GM18508 (cell line): Measurements from ENCODE around the gene SLC24A3.

Experiments
- ATAC-seq: cut with Tn5 transposase; IDR thresholded peaks from one replicate; pipeline ENCODE4 v1.9.1; 2021; ENCODE audit warnings: moderate number of reproducible peaks; ENCODE audit not compliant: insufficient read depth, unreplicated experiment

SLC24A3 gene

GRCh38 chr20:19411811-19412210 lies 199.4 kb downstream of the SLC24A3 start:
- no peak for ATAC-seq

DNA sequence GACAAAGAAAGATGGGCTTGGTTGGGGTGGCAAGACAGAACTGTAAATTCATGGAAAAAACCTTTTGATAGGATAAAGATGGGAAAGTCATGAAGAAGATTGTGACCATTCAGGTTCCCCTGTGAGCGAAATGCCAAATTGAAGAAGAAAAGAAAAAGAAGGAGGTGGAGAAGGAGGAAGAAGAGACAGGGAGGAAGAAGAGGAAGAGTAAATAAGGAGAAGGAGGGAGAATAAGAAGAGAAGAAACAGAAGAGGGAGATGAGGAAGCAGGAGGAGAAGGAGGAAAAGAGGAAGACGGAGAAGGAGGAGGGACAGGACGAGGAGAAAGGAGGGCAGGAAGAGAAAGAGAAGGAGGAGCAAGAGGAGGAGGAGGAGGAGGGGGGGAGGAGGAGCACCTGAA lies 199.8 kb downstream of the SLC24A3 start:
- no peak for ATAC-seq

DNA sequence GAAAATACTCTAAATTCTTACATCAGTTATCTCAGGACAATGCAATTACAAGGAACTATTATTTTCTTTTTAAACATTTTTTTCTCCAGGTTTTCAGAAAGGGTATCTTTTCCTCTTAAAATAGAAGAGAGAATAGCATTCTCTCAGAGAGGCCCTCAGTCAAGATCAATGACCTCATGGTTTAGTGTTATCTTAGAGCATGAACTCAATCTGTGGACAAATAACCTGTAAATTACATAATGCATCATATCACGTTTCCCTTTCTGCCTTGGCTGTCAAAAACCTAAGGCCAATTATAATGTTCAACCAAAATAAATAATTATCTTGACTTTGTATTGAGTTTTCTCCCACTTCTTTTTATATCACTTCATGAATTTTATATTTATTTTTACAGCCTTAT lies 202.2 kb downstream of the SLC24A3 start:
- ATAC-seq = no peak

DNA sequence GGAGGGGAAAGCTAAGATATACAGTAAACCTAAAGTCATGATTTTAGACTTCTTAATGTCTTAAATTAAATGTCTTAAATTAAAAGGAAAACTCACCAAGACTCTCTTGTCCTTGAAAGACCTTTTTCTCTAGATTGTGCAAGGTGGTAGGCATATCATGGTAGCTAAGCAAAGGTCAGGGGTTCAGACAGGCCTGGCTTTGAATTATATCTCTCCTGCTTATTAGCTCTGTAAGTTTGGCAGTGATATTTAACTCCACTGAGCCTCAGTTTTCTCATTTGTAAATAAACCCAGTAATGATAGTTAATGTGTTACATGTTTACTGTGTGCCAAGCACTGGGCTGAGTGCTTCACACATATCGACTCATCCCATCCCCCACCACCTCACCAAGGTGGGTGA lies 203.3 kb downstream of the SLC24A3 start:
- ATAC-seq = no peak

GRCh38 chr20:19416627-19417026 lies 204.2 kb downstream of the SLC24A3 start:
- ATAC-seq = no peak

- ATAC-seq = no peak
Measured at GRCh38 chr20:19419396-19419795, 207.0 kb downstream of the SLC24A3 start.

- ATAC-seq = no peak
Measured at GRCh38 chr20:19423097-19423899, 210.9 kb downstream of the SLC24A3 start.

- ATAC-seq = no peak
Measured at GRCh38 chr20:19423900-19424620, 211.6 kb downstream of the SLC24A3 start.

DNA sequence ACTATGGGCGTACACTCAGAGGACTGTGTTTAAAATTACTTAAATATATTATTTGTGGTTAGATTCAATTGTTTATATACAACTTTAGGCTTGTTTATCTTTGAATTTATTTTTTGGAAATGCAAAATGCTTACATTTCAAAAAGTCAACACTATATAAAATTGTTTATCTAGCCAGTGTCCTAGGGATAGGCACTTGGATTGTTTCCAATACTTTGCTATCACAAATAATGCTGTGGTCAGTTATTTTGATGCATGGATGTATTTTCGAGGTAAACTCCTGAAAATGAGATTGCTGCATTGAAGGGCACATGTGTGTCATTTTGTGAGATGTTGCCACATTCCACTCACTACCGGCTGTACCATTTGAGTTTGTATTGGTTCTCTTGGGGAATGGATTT lies 213.9 kb downstream of the SLC24A3 start:
- no peak for ATAC-seq

- ATAC-seq = no peak
Measured at GRCh38 chr20:19427480-19427879, 215.0 kb downstream of the SLC24A3 start.

DNA sequence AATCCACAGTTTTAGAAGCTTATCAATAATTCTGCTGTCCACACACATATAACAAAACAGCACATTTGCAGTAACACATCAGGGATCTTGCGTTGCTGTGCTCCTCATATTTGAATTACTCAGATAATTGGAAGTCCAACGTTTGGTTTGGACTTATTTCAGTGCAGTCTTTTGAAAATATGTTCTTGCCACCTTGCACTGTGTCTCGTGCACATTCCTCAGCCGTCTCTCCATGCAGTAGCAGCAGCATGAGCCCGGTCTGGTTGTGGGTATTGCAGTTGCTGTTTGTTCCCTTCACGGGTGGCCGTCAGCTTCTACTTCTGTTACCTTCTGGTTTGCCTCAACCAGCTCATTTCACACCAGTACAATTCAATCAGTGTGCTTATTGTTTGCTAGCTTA lies 215.5 kb downstream of the SLC24A3 start:
- no peak for ATAC-seq

DNA sequence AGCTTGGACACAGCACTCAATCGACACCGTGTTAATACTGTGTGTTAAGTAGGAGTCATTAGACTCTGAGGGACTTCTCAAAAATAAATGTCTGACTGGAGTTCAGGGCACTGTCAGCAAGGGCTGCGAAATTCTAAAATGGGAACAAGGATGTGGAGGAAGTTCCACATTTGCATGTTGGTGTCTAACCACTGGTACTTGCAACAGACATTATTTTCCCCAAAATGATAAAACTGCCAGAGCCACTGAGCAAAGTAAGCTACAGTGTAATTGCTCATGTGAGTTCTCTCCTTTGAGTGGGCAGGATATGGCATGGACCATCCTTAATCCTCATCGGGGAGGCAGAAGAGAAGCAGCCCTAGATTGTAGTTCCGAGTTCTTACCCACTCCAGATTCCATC lies 215.9 kb downstream of the SLC24A3 start:
- ATAC-seq = no peak

DNA sequence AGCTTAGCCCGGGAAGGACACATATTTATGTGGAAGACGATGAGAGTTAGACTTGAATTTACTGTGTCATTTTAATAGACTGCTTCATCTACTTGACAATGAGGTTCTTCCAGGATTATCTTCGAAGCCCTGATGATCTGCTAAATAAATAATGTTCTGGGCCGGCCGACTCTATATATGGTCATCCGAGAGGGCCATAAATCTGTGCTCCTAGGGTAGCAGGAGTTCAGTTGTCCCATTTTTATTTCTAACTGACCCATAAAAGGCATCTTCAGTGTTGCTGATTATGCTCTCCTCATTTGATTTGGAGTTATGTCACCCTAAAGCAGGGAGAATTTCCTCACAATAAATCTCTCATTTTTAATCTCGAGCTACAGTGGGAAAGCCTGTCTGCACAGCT lies 217.1 kb downstream of the SLC24A3 start:
- no peak for ATAC-seq

DNA sequence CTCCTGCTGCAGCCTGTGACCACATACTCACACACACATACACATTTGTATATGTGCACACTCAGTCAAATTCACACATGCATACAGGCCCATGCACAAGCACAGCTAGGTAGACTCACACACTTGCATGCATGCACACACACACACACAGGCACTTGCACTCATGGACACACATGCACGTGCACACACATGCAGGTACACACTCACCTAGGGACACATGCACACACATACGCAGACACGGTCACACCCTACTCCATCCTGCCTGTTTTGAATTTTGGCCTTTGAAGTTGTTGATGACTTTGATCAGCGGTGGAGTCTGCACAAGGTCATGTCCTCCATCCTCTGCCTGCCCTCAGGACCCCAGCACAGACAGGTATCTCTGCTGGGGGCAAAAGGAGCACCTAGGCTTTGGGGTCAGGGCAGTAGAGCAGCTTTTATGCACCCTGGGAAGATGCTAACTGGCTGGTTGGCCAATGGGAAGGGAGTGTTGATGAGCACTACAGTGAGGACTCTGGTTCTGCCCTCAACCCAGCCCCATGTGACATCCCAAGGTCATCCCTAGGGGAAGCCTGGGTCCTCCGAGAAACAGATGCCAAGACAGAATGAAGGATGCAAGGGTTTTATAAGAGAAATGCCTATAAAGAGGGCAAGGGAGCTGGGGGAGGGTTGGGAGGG lies 218.3 kb downstream of the SLC24A3 start:
- ATAC-seq = no peak

- no peak for ATAC-seq
Measured at GRCh38 chr20:19431316-19431700, 218.9 kb downstream of the SLC24A3 start.

- no peak for ATAC-seq
Measured at GRCh38 chr20:19431906-19432305, 219.5 kb downstream of the SLC24A3 start.

GRCh38 chr20:19433371-19434350 lies 221.2 kb downstream of the SLC24A3 start:
- no peak for ATAC-seq

DNA sequence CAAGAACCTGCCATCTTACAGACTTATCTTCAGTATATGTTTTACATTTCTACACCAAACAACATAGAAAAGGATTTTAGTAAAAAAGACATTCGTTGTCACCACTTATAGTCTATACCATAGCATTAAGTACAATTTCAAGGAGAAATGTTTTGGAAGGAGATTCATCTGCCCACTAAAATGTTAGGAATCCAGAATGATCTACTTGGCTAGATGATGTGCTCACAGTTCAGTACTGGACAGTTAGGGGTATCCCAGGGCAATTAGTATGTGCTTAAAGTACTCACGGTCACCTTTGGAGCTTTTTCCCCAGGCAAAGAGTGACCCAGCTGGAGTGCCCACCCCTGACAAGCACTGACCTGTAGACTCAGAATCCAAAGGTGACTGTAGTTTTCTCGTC lies 222.9 kb downstream of the SLC24A3 start:
- ATAC-seq = no peak

GRCh38 chr20:19435821-19436220 lies 223.4 kb downstream of the SLC24A3 start:
- no peak for ATAC-seq

DNA sequence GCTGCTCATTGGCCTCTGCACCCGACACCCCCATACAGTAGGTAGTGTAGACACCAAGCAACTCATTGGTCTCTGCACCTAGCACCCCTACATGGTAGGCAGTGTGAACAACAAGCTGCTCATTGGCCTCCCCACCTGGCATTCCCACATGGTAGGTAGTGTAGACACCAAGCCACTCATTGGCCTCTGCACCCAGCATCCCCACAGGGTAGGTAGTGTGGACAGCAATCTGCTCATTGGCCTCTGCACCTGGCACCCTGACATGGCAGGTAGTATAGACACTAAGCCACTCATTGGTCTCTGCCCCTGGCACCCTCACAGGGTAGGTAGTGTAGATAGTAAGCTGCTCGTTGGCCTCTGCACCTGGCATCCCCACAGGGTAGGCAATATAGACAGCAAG lies 226.0 kb downstream of the SLC24A3 start:
- no peak for ATAC-seq
